Measurements from ENCODE around the gene FBLN1. TPM values are rescaled to one million over a fixed set of nuclear protein-coding genes. Genes with fewer than 3 reads are reported as not detected.

Gene FBLN1
- total and polyA plus RNA-seq, 2 of the 13 experiments (the other 11 are each of a cell fraction or from before 2014, with no cell fraction given) = 37.3 to 103 TPM

GRCh38 chr22:45629469-45630089 is 126.9 kb downstream of the FBLN1 start (continued):
- 0 out of 2 replicates have a peak, but pooled peaks have one; percentile 34 for TF ChIP-seq POGK (CRISPR knock-in tag; conservative IDR thresholded peaks at IDR 0.05)
- TF ChIP-seq NFYB (CRISPR knock-in tag; IDR thresholded peaks at IDR 0.05) = no peak
- TF ChIP-seq CENPT (CRISPR knock-in tag; IDR thresholded peaks at IDR 0.05; ENCODE audit: low read depth) = no peak
- no peak for TF ChIP-seq CHCHD3 (CRISPR knock-in tag; IDR thresholded peaks at IDR 0.05)
- no peak for TF ChIP-seq MIER2 (CRISPR knock-in tag; IDR thresholded peaks at IDR 0.05)
- TF ChIP-seq YEATS2 (CRISPR knock-in tag; IDR thresholded peaks at IDR 0.05; ENCODE audit: borderline replicate concordance) = no peak; the same call in 1 of the 2 replicates
- no peak for TF ChIP-seq FOXJ3 (CRISPR knock-in tag; IDR thresholded peaks at IDR 0.05; ENCODE audit: borderline replicate concordance)
- TF ChIP-seq SRSF1 (optimal IDR thresholded peaks at IDR 0.05; ENCODE audit: low read depth, low read length) = no peak
- TF ChIP-seq ZFP90 (CRISPR knock-in tag; IDR thresholded peaks at IDR 0.05; ENCODE audit: borderline replicate concordance) = no peak
- no peak for TF ChIP-seq E2F1 (CRISPR knock-in tag; IDR thresholded peaks at IDR 0.05)
- TF ChIP-seq ZHX2 (IDR thresholded peaks at IDR 0.05; ENCODE audit: low read depth) = no peak
- TF ChIP-seq ZHX2 (CRISPR knock-in tag; IDR thresholded peaks at IDR 0.05; ENCODE audit: borderline replicate concordance) = no peak
- no peak for TF ChIP-seq IKZF1 (IDR thresholded peaks at IDR 0.05)
- peak; percentile 39; the same call in 1 of the 2 replicates for TF ChIP-seq ZNF784 (CRISPR knock-in tag; IDR thresholded peaks at IDR 0.05; ENCODE audit: borderline replicate concordance)
- TF ChIP-seq FOXC1 (CRISPR knock-in tag; IDR thresholded peaks at IDR 0.05; ENCODE audit: borderline replicate concordance) = no peak
- no peak for TF ChIP-seq SRY (CRISPR knock-in tag; IDR thresholded peaks at IDR 0.05)
- no peak for TF ChIP-seq MED8 (CRISPR knock-in tag; IDR thresholded peaks at IDR 0.05; ENCODE audit: insufficient replicate concordance)
- no peak for TF ChIP-seq ZSCAN12 (CRISPR knock-in tag; IDR thresholded peaks at IDR 0.05)
- no peak for TF ChIP-seq ZNF354B (CRISPR knock-in tag; IDR thresholded peaks at IDR 0.05)
- no peak for TF ChIP-seq ZNF446 (CRISPR knock-in tag; IDR thresholded peaks at IDR 0.05)

Data from HepG2 (cell line).